ENCODE measurements around the gene EN2.

EN2 gene

GRCh38 chr7:155458111-155458877 is at the start of gene EN2:
Gene EN2, plus strand, starts transcription at chr7:155458129. Its CDS starts 249 bp downstream, at chr7:155458378.
- TF ChIP-seq CTCF (IDR thresholded peaks at IDR 0.05), result no peak

GRCh38 chr7:155408651-155409586 is 49.0 kb upstream of the EN2 start:
- no peak for TF ChIP-seq CTCF (IDR thresholded peaks at IDR 0.05)

- TF ChIP-seq CTCF (IDR thresholded peaks at IDR 0.05), result no peak
These were observed 47.9 kb upstream of the EN2 start for GRCh38 chr7:155409980-155410379.

GRCh38 chr7:155410431-155410830 is 47.5 kb upstream of the EN2 start:
- TF ChIP-seq CTCF (IDR thresholded peaks at IDR 0.05), result no peak

- no peak for TF ChIP-seq CTCF (IDR thresholded peaks at IDR 0.05)
These were observed 46.1 kb upstream of the EN2 start for GRCh38 chr7:155411718-155412415.

GRCh38 chr7:155412416-155413253 is 45.3 kb upstream of the EN2 start:
- peak; percentile 90 for TF ChIP-seq CTCF (IDR thresholded peaks at IDR 0.05)

All from LNCAP (cell line).